ENCODE data around the gene DDC. TPM values are rescaled to one million over a fixed set of nuclear protein-coding genes. Genes with fewer than 3 reads are reported as not detected.
A peak's percentile ranks its signal among the peaks of the same experiment; 100 is the strongest.

The DDC gene
- total and polyA plus RNA-seq, 7 donors = 0.36 to 77.2 (median 49.9) TPM; not detected in 3

DNA sequence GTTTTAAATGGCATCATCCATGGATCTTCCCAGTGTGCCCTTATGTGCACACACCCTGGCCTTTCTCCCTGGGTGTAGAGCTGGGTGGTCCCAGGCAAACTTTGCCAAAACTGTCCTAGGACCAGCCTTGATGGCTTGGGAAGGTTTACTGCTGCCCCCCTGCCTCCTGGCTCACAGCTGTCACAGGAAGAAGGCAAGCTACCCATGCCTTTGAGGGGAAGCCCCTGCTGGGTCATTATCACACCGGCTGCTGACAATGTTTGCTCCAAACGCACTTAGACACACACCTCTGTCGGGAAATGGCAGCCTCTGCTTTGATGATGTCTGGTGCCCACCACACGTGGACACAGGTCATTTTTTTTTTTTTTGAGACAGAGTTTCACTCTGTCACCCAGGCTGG lies 89.9 kb downstream of the DDC start:
- no peaks in the 10 kb centered on the region for H3K9me3 ChIP-seq

DNA sequence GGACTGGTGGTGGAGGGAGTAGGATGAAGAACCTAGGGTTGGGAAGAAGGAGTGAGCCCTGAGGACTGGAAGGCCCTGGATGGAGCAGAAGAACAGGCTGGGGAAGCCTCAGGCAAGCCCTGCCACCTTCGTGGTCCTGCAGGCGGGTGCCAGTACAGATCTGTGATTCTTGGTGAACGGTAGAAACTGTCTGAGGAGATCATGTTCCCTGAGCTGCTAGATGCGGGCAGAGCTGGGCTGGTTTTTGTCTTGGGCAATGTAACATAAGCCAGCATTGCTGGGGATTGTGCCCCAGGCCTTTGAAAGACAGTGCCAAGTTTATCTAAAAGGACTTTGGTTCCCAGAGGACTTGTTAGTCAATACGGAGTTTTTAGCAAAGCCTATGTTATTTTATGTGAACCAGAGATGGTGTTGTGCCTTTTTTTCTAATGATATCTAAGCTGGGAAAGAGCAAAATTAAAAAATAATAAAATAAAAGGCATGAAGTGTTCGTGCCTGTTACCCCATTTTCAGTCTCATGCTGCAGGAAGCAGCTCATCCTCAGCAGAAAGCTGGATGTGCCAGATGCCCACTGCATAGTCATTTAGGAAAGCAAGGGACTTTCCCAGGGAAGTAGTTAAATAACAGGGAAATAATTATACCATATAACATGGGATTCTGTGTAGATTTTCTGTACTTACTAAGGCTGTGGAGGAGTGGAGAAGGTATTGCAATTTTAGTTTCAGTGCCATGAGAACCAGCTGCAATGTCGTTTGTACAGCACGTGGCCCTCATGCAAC lies 90.6 kb downstream of the DDC start:
- no peaks in the 10 kb centered on the region for H3K9me3 ChIP-seq
- TF ChIP-seq POLR2AphosphoS5 (IDR thresholded peaks at IDR 0.05) = peak in 2 of 4 donors; percentile 59 to 77
- no peak for TF ChIP-seq EP300 (IDR thresholded peaks at IDR 0.05)
- peaks cover 0 to 23% (median 17%) of the 10 kb centered on the region in 4 donors for H3K4me1 ChIP-seq
- H3K4me3 ChIP-seq = no peak overlapping the region
- H3K27ac ChIP-seq = peak overlapping the region in 3 of 4 donors; percentile 70 to 79 (median 74)
- H3K27me3 ChIP-seq = no peaks in the 10 kb centered on the region
- WGBS, 2 donors = 67 to 69% methylated on average over 8 of the region's 8 CpGs
- intact Hi-C loops (cut with DNase I) = no loop called here
- no peak for DNase-seq
- no peaks in the 10 kb centered on the region for H3K36me3 ChIP-seq

More for the DNA sequence above, 89.9 kb downstream of the DDC start:
- Histone ChIP-seq H3K36me3 (no peaks in the 10 kb centered on the region), H3K4me1 (peaks cover 0 to 23% (median 17%) of the 10 kb centered on the region in 4 donors), H3K27ac (peak overlapping the region in 1 of 4 donors; percentile 79), H3K27me3 (no peaks in the 10 kb centered on the region), H3K4me3 (no peak overlapping the region)
- WGBS, 2 donors = 42 to 62% methylated on average over 4 of the region's 4 CpGs
- no peak for DNase-seq
- TF ChIP-seq POLR2A (IDR thresholded peaks at IDR 0.05) (no peak), POLR2AphosphoS5 (IDR thresholded peaks at IDR 0.05) (no peak), EP300 (IDR thresholded peaks at IDR 0.05) (no peak)
- TF ChIP-seq, protein P1, sequence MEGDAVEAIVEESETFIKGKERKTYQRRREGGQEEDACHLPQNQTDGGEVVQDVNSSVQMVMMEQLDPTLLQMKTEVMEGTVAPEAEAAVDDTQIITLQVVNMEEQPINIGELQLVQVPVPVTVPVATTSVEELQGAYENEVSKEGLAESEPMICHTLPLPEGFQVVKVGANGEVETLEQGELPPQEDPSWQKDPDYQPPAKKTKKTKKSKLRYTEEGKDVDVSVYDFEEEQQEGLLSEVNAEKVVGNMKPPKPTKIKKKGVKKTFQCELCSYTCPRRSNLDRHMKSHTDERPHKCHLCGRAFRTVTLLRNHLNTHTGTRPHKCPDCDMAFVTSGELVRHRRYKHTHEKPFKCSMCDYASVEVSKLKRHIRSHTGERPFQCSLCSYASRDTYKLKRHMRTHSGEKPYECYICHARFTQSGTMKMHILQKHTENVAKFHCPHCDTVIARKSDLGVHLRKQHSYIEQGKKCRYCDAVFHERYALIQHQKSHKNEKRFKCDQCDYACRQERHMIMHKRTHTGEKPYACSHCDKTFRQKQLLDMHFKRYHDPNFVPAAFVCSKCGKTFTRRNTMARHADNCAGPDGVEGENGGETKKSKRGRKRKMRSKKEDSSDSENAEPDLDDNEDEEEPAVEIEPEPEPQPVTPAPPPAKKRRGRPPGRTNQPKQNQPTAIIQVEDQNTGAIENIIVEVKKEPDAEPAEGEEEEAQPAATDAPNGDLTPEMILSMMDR (IDR thresholded peaks at IDR 0.05) = no peak
- intact Hi-C loops (cut with DNase I) = no loop called here

DNA sequence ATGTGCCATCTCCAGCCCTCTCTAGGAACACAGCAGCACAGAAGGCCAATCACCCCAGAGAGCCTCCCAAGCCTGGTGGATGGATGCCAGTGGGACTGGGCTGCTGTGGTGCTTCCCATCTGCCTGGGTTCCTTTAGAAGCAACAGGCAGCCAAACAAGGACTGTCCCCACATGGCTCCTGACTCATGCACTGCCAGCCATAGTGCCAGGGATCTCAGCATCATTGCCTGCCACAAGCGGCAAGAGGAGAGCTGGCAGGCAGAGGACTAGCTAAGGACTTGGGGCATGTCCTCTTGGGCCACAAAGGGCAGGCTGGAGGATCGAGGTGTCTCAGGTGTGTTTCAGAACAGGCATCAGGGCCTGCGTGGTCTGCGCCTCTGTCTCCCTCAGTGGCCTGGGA lies 91.7 kb downstream of the DDC start:
- Histone ChIP-seq H3K36me3 (no peaks in the 10 kb centered on the region), H3K4me3 (no peak overlapping the region), H3K4me1 (peaks cover 0 to 24% (median 17%) of the 10 kb centered on the region in 4 donors), H3K27me3 (peaks cover 0 to under 1% (median 0%) of the 10 kb centered on the region in 3 donors), H3K9me3 (no peaks in the 10 kb centered on the region), H3K27ac (peak overlapping the region in 3 of 4 donors; percentile 70 to 79 (median 74))
- 95% methylated on average over 4 of the region's 4 CpGs for WGBS, 2 donors
- TF ChIP-seq EP300 (IDR thresholded peaks at IDR 0.05) (no peak), POLR2AphosphoS5 (IDR thresholded peaks at IDR 0.05) (peak in 1 of 4 donors; percentile 5)
- peak; percentile 73 for DNase-seq
- intact Hi-C loops (cut with DNase I) = no loop called here

DNA sequence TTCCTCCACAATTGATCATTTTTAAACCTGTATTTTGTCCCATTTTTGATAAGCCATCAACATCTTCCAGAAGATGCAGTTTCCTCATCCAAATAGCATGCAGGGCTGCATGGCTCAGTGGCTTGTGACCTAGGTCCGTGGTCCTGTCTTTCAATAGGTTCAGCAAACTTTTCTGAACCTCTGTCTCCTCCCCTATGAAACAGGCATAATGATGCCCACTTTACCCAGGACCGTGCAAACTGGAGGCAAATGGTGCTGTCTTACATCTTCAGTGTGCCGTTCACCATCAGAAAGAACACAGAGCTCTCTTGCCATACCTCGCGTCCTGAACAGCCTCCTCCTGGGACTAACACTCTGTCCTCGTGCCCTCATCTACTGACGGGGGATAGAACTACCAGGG lies 92.8 kb downstream of the DDC start:
- no peak for TF ChIP-seq POLR2AphosphoS5 (IDR thresholded peaks at IDR 0.05)
- TF ChIP-seq POLR2A (IDR thresholded peaks at IDR 0.05) = no peak
- TF ChIP-seq, protein P1 (IDR thresholded peaks at IDR 0.05) = no peak
- TF ChIP-seq EP300 (IDR thresholded peaks at IDR 0.05) = no peak
- no peak for DNase-seq
- no peak overlapping the region for H3K27ac ChIP-seq
- H3K36me3 ChIP-seq = no peaks in the 10 kb centered on the region
- intact Hi-C loops (cut with DNase I) = no loop called here
- 92 to 94% methylated on average over 7 of the region's 7 CpGs for WGBS, 2 donors
- H3K27me3 ChIP-seq = peaks cover 0 to 4% (median 0%) of the 10 kb centered on the region in 3 donors
- H3K4me3 ChIP-seq = no peak overlapping the region
- H3K9me3 ChIP-seq = no peaks in the 10 kb centered on the region
- H3K4me1 ChIP-seq = peaks cover 0 to 34% (median 26%) of the 10 kb centered on the region in 4 donors

DNA sequence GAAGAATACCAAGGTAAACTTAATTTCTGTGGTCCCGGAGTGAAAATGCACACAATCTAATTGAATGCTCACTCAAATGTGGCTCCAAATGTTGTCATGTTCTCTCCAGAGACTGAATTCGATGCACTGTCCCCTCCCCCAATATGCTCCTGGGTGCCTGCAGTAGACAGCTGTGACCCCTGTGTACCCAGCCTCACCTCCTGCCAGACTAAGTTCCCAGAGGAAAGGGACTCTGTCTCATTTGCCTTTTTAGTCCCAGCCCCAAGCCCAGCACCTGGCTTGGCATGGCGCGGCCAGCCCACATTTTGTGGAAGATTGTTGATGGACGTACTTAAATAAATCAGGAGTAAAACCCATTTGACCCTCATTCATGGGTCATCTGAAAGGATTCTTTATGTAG lies 93.2 kb downstream of the DDC start:
- 95 to 97% methylated on average over 5 of the region's 5 CpGs for WGBS, 2 donors

More for the DNA sequence above, 93.2 kb downstream of the DDC start:
- TF ChIP-seq, protein P1 (IDR thresholded peaks at IDR 0.05) = no peak
- TF ChIP-seq POLR2AphosphoS5 (IDR thresholded peaks at IDR 0.05) (no peak), POLR2A (IDR thresholded peaks at IDR 0.05) (no peak), EP300 (IDR thresholded peaks at IDR 0.05) (no peak)
- no peak overlapping the region for H3K27ac ChIP-seq
- H3K36me3 ChIP-seq = no peaks in the 10 kb centered on the region
- no peaks in the 10 kb centered on the region for H3K9me3 ChIP-seq
- no peak for DNase-seq
- H3K27me3 ChIP-seq = peaks cover 0 to 4% (median 0%) of the 10 kb centered on the region in 3 donors
- intact Hi-C loops (cut with DNase I) = no loop called here
- H3K4me1 ChIP-seq = peaks cover 0 to 34% (median 26%) of the 10 kb centered on the region in 4 donors
- H3K4me3 ChIP-seq = no peak overlapping the region

Data from sigmoid colon (tissue), 7 donors.